Skeletal muscle satellite cell (primary cell): ENCODE results near the gene SHPK.

Experiments used
- H3K27me3 ChIP-seq: 2 replicates; pipeline ENCODE4 v1.7.0; 2013; ENCODE audit warnings: low read length; ENCODE audit not compliant: control insufficient read depth, insufficient read depth
- H3K36me3 ChIP-seq: 2 replicates; pipeline ENCODE4 v1.7.0; 2013; ENCODE audit warnings: mild to moderate bottlenecking, control low read depth, low read length; ENCODE audit not compliant: insufficient read depth
- H3K4me1 ChIP-seq: 2 replicates; pipeline ENCODE4 v1.7.0; 2013; ENCODE audit warnings: low read length; ENCODE audit not compliant: control insufficient read depth, insufficient read depth
- H3K4me2 ChIP-seq: 2 replicates; pipeline ENCODE4 v1.7.0; 2013; ENCODE audit warnings: mild to moderate bottlenecking, low read length
- H3K4me3 ChIP-seq: 2 replicates; pipeline ENCODE4 v1.7.0; 2013; ENCODE audit warnings: low read length
- H3K9ac ChIP-seq: 2 replicates; pipeline ENCODE4 v1.7.0; 2013; ENCODE audit warnings: mild to moderate bottlenecking, low read depth, low read length, moderate library complexity
- H3K9me3 ChIP-seq: replicated peaks from 2 replicates; pipeline ENCODE4 v1.7.0; 2013; ENCODE audit warnings: mild to moderate bottlenecking, control low read depth, low read length

The SHPK gene

GRCh38 chr17:3672571-3672970 is 36.5 kb upstream of the SHPK start:
- no peak overlapping the region for H3K4me3 ChIP-seq
- H3K9me3 ChIP-seq: no peaks in the 10 kb centered on the region
- H3K27me3 ChIP-seq: no peaks in the 10 kb centered on the region
- H3K4me1 ChIP-seq: peaks cover 5% of the 10 kb centered on the region
- peaks cover 4% of the 10 kb centered on the region for H3K36me3 ChIP-seq
- no peak overlapping the region for H3K9ac ChIP-seq
- no peak overlapping the region for H3K4me2 ChIP-seq

- Histone ChIP-seq H3K9ac (peak overlapping the region; percentile 99), H3K27me3 (no peaks in the 10 kb centered on the region), H3K9me3 (no peaks in the 10 kb centered on the region), H3K4me3 (peak overlapping the region; percentile 87), H3K4me2 (peak overlapping the region; percentile 95), H3K4me1 (peaks cover 18% of the 10 kb centered on the region), H3K36me3 (peaks cover 21% of the 10 kb centered on the region)
These were observed 33.5 kb upstream of the SHPK start for GRCh38 chr17:3669548-3669947.

- no peaks in the 10 kb centered on the region for H3K9me3 ChIP-seq
- peaks cover 18% of the 10 kb centered on the region for H3K4me1 ChIP-seq
- H3K4me2 ChIP-seq: peak overlapping the region; percentile 95
- H3K27me3 ChIP-seq: no peaks in the 10 kb centered on the region
- peaks cover 27% of the 10 kb centered on the region for H3K36me3 ChIP-seq
- peak overlapping the region; percentile 87 for H3K4me3 ChIP-seq
- peak overlapping the region; percentile 99 for H3K9ac ChIP-seq
These were observed 33.0 kb upstream of the SHPK start for GRCh38 chr17:3669085-3669347.

GRCh38 chr17:3668279-3669084 is 32.4 kb upstream of the SHPK start, which contains the start of the genes EMC6 and TAX1BP3:
TSS of gene EMC6 (plus strand) at chr17:3668812. CDS start at chr17:3669147, 335 bp downstream.
TSS of gene TAX1BP3 (minus strand) at chr17:3668578. CDS start at chr17:3668526, 52 bp downstream.
- Histone ChIP-seq H3K36me3 (peaks cover 32% of the 10 kb centered on the region), H3K9me3 (no peaks in the 10 kb centered on the region), H3K27me3 (no peaks in the 10 kb centered on the region), H3K4me2 (peak within 1 kb of the TSS; percentile 95), H3K4me1 (peaks cover 18% of the 10 kb centered on the region), H3K4me3 (peak within 1 kb of the TSS; percentile 87), H3K9ac (peak within 1 kb of the TSS; percentile 99)

GRCh38 chr17:3667366-3668278 is 31.6 kb upstream of the SHPK start:
- Histone ChIP-seq H3K9me3 (no peaks in the 10 kb centered on the region), H3K4me2 (peak overlapping the region; percentile 85), H3K4me3 (peak overlapping the region; percentile 87), H3K36me3 (peaks cover 38% of the 10 kb centered on the region), H3K4me1 (peaks cover 18% of the 10 kb centered on the region), H3K27me3 (no peaks in the 10 kb centered on the region), H3K9ac (peak overlapping the region; percentile 99)

- H3K27me3 ChIP-seq: no peaks in the 10 kb centered on the region
- H3K4me3 ChIP-seq: peak overlapping the region; percentile 66
- peaks cover 45% of the 10 kb centered on the region for H3K36me3 ChIP-seq
These were observed 30.5 kb upstream of the SHPK start for GRCh38 chr17:3666516-3666915.

GRCh38 chr17:3665834-3666233 is 29.8 kb upstream of the SHPK start:
- H3K4me2 ChIP-seq: peak overlapping the region; percentile 85
- H3K4me1 ChIP-seq: peaks cover 20% of the 10 kb centered on the region
- H3K27me3 ChIP-seq: no peaks in the 10 kb centered on the region
- H3K9ac ChIP-seq: peak overlapping the region; percentile 44
- H3K36me3 ChIP-seq: peaks cover 52% of the 10 kb centered on the region
- H3K9me3 ChIP-seq: no peaks in the 10 kb centered on the region
- H3K4me3 ChIP-seq: peak overlapping the region; percentile 66

More at GRCh38 chr17:3666516-3666915, 30.5 kb upstream of the SHPK start:
- Histone ChIP-seq H3K4me1 (peaks cover 18% of the 10 kb centered on the region), H3K9me3 (no peaks in the 10 kb centered on the region), H3K4me2 (peak overlapping the region; percentile 85), H3K9ac (peak overlapping the region; percentile 44)

GRCh38 chr17:3663102-3664011 is 27.3 kb upstream of the SHPK start:
- peaks cover 37% of the 10 kb centered on the region for H3K4me1 ChIP-seq
- no peaks in the 10 kb centered on the region for H3K9me3 ChIP-seq
- no peak overlapping the region for H3K9ac ChIP-seq
- H3K4me3 ChIP-seq: no peak overlapping the region
- peaks cover 49% of the 10 kb centered on the region for H3K36me3 ChIP-seq
- no peaks in the 10 kb centered on the region for H3K27me3 ChIP-seq
- H3K4me2 ChIP-seq: no peak overlapping the region

- H3K4me2 ChIP-seq: no peak overlapping the region
- no peak overlapping the region for H3K4me3 ChIP-seq
- peaks cover 40% of the 10 kb centered on the region for H3K36me3 ChIP-seq
- H3K9ac ChIP-seq: peak overlapping the region; percentile 8
- no peaks in the 10 kb centered on the region for H3K9me3 ChIP-seq
- H3K4me1 ChIP-seq: peaks cover 24% of the 10 kb centered on the region
- H3K27me3 ChIP-seq: no peaks in the 10 kb centered on the region
These were observed 24.4 kb upstream of the SHPK start for GRCh38 chr17:3660311-3660891.

GRCh38 chr17:3659541-3660111 is 23.6 kb upstream of the SHPK start:
- H3K4me1 ChIP-seq: peaks cover 24% of the 10 kb centered on the region
- no peaks in the 10 kb centered on the region for H3K27me3 ChIP-seq
- H3K4me3 ChIP-seq: no peak overlapping the region
- peak overlapping the region; percentile 8 for H3K9ac ChIP-seq
- H3K36me3 ChIP-seq: peaks cover 32% of the 10 kb centered on the region
- peak overlapping the region; percentile 6 for H3K4me2 ChIP-seq
- H3K9me3 ChIP-seq: no peaks in the 10 kb centered on the region
